CD4-positive, alpha-beta T cell (primary cell): ENCODE data around the gene GTF3C4. TPM values are rescaled to one million over a fixed set of nuclear protein-coding genes. Genes with fewer than 3 reads are reported as not detected.

Experiments used
- ATAC-seq: fragments of 200-7000 bp; cut with Tn5 transposase; one replicate; pipeline ENCODE4 v1.10.0; 2022; ENCODE audit warnings: mild to moderate bottlenecking; ENCODE audit not compliant: poor library complexity
- CTCF ChIA-PET: fragments of 350-600 bp; sonication (Branson Sonifier 250); formaldehyde crosslinking; loops from one replicate; lab custom pipeline; 2021; ENCODE audit warnings: antibody characterized with exemption, inconsistent platforms; lab: Charles Lee
- POLR2A ChIA-PET: fragments of 350-600 bp; sonication (Branson Sonifier 250); formaldehyde crosslinking; loops from one replicate; lab custom pipeline; 2021; ENCODE audit warnings: antibody characterized with exemption, inconsistent platforms; lab: Charles Lee
- DNase-seq, 14 experiments: peaks; one replicate each; pipeline ENCODE4 v3.0.0-alpha.2; 2013 to 2020; ENCODE audit warnings: mixed read lengths in 2 of 14
- H3K27ac ChIP-seq, 2 donors: one replicate each; pipeline versions ENCODE4 v1.5.1 to v1.7.0; 2013; ENCODE audit warnings: low read length in 2 of 2, low read depth in 1 of 2, mild to moderate bottlenecking in 1 of 2
- H3K27me3 ChIP-seq, 2 experiments: 1 replicate in 1 of 2; 2 replicates in 1 of 2; pipeline versions ENCODE4 v1.6.1 to v1.7.0; 2013; ENCODE audit warnings: low read length in 2 of 2, control low read depth in 1 of 2, mild to moderate bottlenecking in 1 of 2, moderate library complexity in 1 of 2; ENCODE audit not compliant: insufficient read depth in 2 of 2, control insufficient read depth in 1 of 2
- H3K36me3 ChIP-seq: one replicate; pipeline ENCODE4 v1.6.1; 2013; ENCODE audit warnings: low read length, control low read depth; ENCODE audit not compliant: insufficient read depth
- H3K4me1 ChIP-seq: one replicate; pipeline ENCODE4 v1.6.1; 2013; ENCODE audit warnings: low read length, control low read depth; ENCODE audit not compliant: insufficient read depth
- H3K4me3 ChIP-seq: one replicate; pipeline ENCODE4 v1.5.1; 2013; ENCODE audit warnings: mild to moderate bottlenecking, low read length, moderate library complexity
- H3K9me3 ChIP-seq, 2 experiments: 1 replicate in 1 of 2; 2 replicates in 1 of 2; pipeline versions ENCODE4 v1.6.1 to v1.7.0; 2013; ENCODE audit warnings: low read length in 2 of 2, mild to moderate bottlenecking in 2 of 2, control low read depth in 1 of 2, moderate library complexity in 1 of 2; ENCODE audit not compliant: control insufficient read depth in 1 of 2, insufficient read depth in 1 of 2
- H3K27ac Mint-ChIP-seq: one replicate; pipeline ENCODE4 v1.8.0; 2020; ENCODE audit warnings: mixed read lengths
- H3K27me3 Mint-ChIP-seq: one replicate; pipeline ENCODE4 v1.8.0; 2021; ENCODE audit warnings: mixed read lengths
- H3K36me3 Mint-ChIP-seq: one replicate; pipeline ENCODE4 v1.8.0; 2021; ENCODE audit warnings: low read depth, mixed read lengths
- H3K4me1 Mint-ChIP-seq: one replicate; pipeline ENCODE4 v1.8.0; 2021; ENCODE audit warnings: low read depth, mixed read lengths
- H3K4me3 Mint-ChIP-seq: one replicate; pipeline ENCODE4 v1.8.0; 2020; ENCODE audit warnings: mild to moderate bottlenecking, mixed read lengths
- H3K9me3 Mint-ChIP-seq: one replicate; pipeline ENCODE4 v1.8.0; 2020; ENCODE audit warnings: mixed read lengths
- intact Hi-C, 2 experiments: fragments of 100-400 bp; cut with DNase I in 1 of 2; cut with micrococcal nuclease in 1 of 2; formaldehyde crosslinking; loops; one replicate each; pipeline versions ENCODE4 v1.15.1 to v1.9.0; 2023 to 2025; cut with DNase I, micrococcal nuclease
- total RNA-seq, 174 experiments: library from RNA in 2 of 174; stranded (reverse) in 2 of 174; gene quantifications; one replicate each; pipeline ENCODE4 v1.2.3 and lab custom pipeline; 2021 to 2026
- TF ChIP-seq, protein P1 (sequence below): fragments of 200-600 bp; IDR thresholded peaks from one replicate; pipeline ENCODE4 v1.8.0; 2022; ENCODE audit warnings: antibody characterized with exemption, mild to moderate bottlenecking

The GTF3C4 gene
- total RNA-seq, 2 experiments from 2014 or later: 9.3 to 9.6 TPM

DNA sequence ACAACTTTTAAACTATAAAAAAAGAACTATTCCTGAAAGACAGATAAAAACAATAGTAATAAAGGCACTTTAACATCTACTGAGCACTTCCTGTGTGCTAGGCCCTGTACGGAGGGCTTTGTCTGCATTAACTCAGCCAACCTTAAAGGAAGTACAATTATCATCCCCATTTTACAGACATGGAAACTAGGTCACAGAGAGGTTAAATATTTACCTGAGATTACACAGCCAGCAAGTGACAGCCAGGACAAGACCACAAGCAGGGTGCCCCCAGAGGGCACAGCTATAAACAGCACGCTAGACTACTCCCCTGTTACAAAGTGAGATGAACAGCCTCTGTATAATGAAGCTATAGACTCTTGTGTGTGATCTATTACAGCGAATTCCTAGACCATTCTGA lies 26.0 kb upstream of the GTF3C4 start:
- peaks cover 86% of the 10 kb centered on the region for H3K36me3 ChIP-seq

GRCh38 chr9:132645306-132645705 lies 25.0 kb upstream of the GTF3C4 start:
- H3K36me3 ChIP-seq: peaks cover 86% of the 10 kb centered on the region
- intact Hi-C loops: no loop called here
- H3K27ac Mint-ChIP-seq: no peak overlapping the region
- H3K27me3 Mint-ChIP-seq: no peaks in the 10 kb centered on the region
- no peak overlapping the region for H3K4me3 ChIP-seq
- TF ChIP-seq, protein P1, sequence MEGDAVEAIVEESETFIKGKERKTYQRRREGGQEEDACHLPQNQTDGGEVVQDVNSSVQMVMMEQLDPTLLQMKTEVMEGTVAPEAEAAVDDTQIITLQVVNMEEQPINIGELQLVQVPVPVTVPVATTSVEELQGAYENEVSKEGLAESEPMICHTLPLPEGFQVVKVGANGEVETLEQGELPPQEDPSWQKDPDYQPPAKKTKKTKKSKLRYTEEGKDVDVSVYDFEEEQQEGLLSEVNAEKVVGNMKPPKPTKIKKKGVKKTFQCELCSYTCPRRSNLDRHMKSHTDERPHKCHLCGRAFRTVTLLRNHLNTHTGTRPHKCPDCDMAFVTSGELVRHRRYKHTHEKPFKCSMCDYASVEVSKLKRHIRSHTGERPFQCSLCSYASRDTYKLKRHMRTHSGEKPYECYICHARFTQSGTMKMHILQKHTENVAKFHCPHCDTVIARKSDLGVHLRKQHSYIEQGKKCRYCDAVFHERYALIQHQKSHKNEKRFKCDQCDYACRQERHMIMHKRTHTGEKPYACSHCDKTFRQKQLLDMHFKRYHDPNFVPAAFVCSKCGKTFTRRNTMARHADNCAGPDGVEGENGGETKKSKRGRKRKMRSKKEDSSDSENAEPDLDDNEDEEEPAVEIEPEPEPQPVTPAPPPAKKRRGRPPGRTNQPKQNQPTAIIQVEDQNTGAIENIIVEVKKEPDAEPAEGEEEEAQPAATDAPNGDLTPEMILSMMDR: no peak
- no peak for DNase-seq
- no peak overlapping the region for H3K4me3 Mint-ChIP-seq
- H3K36me3 Mint-ChIP-seq: peaks cover 98% of the 10 kb centered on the region
- no peaks in the 10 kb centered on the region for H3K9me3 Mint-ChIP-seq
- H3K27me3 ChIP-seq: no peaks in the 10 kb centered on the region
- ATAC-seq: no peak
- CTCF ChIA-PET: interaction anchor here (0.8 kb wide), 1 partner anchor 19 kb away, joined by 3 read pairs; no protein-coding TSS in a partner anchor
- POLR2A ChIA-PET: no interaction called here
- H3K4me1 ChIP-seq: no peaks in the 10 kb centered on the region
- no peaks in the 10 kb centered on the region for H3K9me3 ChIP-seq
- no peak overlapping the region for H3K27ac ChIP-seq
- no peaks in the 10 kb centered on the region for H3K4me1 Mint-ChIP-seq

More for the DNA sequence above, 26.0 kb upstream of the GTF3C4 start:
- H3K27me3 Mint-ChIP-seq: no peaks in the 10 kb centered on the region
- peak in 1 of 14 experiments; percentile 18 for DNase-seq
- no peaks in the 10 kb centered on the region for H3K4me1 Mint-ChIP-seq
- no peaks in the 10 kb centered on the region for H3K9me3 Mint-ChIP-seq
- H3K27ac Mint-ChIP-seq: no peak overlapping the region
- no peaks in the 10 kb centered on the region for H3K27me3 ChIP-seq
- ATAC-seq: no peak
- H3K4me3 Mint-ChIP-seq: no peak overlapping the region
- ChIA-PET POLR2A (no interaction called here), CTCF (interaction anchor here (1.1 kb wide), 1 partner anchor 11 kb away, joined by 3 read pairs; no protein-coding TSS in a partner anchor)
- intact Hi-C loops: no loop called here
- H3K4me1 ChIP-seq: no peaks in the 10 kb centered on the region
- TF ChIP-seq, protein P1: no peak
- no peak overlapping the region for H3K4me3 ChIP-seq
- no peaks in the 10 kb centered on the region for H3K9me3 ChIP-seq
- H3K27ac ChIP-seq: no peak overlapping the region
- H3K36me3 Mint-ChIP-seq: peaks cover 98% of the 10 kb centered on the region

- Histone ChIP-seq H3K27ac (no peak overlapping the region), H3K4me3 (no peak overlapping the region), H3K4me1 (no peaks in the 10 kb centered on the region), H3K36me3 (peaks cover 87% of the 10 kb centered on the region), H3K27me3 (no peaks in the 10 kb centered on the region), H3K9me3 (no peaks in the 10 kb centered on the region)
- H3K27ac Mint-ChIP-seq: no peak overlapping the region
- H3K4me3 Mint-ChIP-seq: no peak overlapping the region
- H3K27me3 Mint-ChIP-seq: no peaks in the 10 kb centered on the region
- ATAC-seq (no peak), DNase-seq (no peak)
- ChIA-PET CTCF (interaction anchor here (0.8 kb wide), 1 partner anchor 19 kb away, joined by 3 read pairs; no protein-coding TSS in a partner anchor), POLR2A (no interaction called here)
- no peaks in the 10 kb centered on the region for H3K9me3 Mint-ChIP-seq
- H3K4me1 Mint-ChIP-seq: no peaks in the 10 kb centered on the region
- TF ChIP-seq, protein P1: no peak
- H3K36me3 Mint-ChIP-seq: peaks cover 98% of the 10 kb centered on the region
- intact Hi-C loops: no loop called here
Measured at GRCh38 chr9:132645711-132646110, 24.6 kb upstream of the GTF3C4 start.
